AG20443 (cell line): Measurements from ENCODE around the gene NCAPD2.

Source experiments
- DNase-seq: peaks from one replicate; pipeline ENCODE4 v3.0.0; 2012; ENCODE audit warnings: low spot score, mixed read lengths

Gene NCAPD2, protein sequence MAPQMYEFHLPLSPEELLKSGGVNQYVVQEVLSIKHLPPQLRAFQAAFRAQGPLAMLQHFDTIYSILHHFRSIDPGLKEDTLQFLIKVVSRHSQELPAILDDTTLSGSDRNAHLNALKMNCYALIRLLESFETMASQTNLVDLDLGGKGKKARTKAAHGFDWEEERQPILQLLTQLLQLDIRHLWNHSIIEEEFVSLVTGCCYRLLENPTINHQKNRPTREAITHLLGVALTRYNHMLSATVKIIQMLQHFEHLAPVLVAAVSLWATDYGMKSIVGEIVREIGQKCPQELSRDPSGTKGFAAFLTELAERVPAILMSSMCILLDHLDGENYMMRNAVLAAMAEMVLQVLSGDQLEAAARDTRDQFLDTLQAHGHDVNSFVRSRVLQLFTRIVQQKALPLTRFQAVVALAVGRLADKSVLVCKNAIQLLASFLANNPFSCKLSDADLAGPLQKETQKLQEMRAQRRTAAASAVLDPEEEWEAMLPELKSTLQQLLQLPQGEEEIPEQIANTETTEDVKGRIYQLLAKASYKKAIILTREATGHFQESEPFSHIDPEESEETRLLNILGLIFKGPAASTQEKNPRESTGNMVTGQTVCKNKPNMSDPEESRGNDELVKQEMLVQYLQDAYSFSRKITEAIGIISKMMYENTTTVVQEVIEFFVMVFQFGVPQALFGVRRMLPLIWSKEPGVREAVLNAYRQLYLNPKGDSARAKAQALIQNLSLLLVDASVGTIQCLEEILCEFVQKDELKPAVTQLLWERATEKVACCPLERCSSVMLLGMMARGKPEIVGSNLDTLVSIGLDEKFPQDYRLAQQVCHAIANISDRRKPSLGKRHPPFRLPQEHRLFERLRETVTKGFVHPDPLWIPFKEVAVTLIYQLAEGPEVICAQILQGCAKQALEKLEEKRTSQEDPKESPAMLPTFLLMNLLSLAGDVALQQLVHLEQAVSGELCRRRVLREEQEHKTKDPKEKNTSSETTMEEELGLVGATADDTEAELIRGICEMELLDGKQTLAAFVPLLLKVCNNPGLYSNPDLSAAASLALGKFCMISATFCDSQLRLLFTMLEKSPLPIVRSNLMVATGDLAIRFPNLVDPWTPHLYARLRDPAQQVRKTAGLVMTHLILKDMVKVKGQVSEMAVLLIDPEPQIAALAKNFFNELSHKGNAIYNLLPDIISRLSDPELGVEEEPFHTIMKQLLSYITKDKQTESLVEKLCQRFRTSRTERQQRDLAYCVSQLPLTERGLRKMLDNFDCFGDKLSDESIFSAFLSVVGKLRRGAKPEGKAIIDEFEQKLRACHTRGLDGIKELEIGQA (N-terminal part only)

DNA sequence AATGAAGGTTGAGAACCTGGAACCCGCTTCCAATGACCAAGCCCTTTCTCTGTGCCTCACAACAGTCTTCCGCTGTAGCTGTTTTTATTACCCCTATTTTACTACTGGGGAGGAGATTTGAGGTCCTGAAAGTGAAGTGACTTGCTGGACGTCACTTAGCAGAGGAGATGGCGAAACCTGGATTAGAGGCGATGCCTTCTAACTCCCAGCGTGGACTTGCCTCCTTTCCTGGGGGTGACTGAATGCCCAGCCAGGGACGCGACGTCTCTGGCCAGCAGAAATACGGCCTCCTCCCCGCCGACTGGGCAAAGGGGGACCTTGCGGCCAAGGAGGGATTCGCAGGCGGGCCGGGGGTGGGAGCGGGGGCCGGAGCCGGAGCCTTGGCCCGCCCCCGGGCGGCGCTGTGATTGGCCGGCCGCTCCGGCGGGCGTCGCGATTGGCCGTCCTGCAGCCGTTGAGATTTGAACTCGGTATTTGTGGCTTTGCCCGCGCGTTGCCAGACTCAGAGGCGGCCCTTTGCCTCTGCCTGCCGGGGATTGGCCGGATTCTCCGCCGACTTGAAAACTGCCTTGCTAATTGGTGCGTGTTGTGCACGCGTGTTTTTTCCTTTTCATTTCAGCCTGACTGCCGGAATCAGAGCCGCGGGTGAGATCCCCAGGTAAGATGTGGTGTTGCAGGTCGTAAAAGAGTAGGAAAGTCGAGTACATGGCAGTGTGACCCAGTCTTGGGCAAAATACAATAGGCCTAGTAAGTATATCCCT lies at the start of gene NCAPD2:
Gene NCAPD2 (plus strand): TSS at position 606 of the 761 bp plus-strand sequence. CDS start 997 bp downstream, outside the sequence.
- peak; percentile 98 for DNase-seq

DNA sequence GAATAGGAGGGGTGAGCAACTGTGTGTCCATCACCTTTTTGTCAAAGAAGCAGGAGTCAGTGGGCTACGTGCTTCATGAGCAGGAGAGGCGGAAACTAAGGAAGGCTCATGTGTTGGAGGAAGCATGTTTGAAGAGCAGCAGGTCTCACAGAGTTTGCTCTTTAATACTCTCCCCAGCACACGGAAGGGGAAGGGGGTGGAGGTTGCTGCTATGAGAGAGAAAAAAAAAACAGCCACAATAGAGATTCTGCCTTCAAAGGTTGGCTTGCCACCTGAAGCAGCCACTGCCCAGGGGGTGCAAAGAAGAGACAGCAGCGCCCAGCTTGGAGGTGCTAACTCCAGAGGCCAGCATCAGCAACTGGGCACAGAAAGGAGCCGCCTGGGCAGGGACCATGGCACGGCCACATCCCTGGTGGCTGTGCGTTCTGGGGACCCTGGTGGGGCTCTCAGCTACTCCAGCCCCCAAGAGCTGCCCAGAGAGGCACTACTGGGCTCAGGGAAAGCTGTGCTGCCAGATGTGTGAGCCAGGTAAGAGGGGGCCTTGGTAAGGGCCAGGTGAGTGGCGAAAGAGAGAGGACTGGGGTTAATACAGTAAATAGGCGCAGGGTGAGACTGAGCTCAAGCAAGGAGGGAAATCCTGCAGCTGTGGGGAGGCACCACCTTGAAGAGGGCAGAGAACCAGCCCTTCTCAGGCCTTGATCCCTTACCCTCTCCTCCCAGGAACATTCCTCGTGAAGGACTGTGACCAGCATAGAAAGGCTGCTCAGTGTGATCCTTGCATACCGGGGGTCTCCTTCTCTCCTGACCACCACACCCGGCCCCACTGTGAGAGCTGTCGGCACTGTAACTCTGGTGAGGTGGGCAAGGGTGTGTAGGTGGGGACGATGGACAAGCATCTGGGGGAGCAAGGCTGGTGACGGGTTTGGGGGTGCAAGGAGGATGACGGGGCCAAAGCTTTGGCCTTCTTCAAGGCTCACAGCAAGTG lies 48.9 kb upstream of the NCAPD2 start, which contains the start of gene CD27:
Gene CD27 (plus strand): TSS at position 252 of the 985 bp plus-strand sequence. CDS start 141 bp downstream, at position 393.
- DNase-seq: no peak

DNA sequence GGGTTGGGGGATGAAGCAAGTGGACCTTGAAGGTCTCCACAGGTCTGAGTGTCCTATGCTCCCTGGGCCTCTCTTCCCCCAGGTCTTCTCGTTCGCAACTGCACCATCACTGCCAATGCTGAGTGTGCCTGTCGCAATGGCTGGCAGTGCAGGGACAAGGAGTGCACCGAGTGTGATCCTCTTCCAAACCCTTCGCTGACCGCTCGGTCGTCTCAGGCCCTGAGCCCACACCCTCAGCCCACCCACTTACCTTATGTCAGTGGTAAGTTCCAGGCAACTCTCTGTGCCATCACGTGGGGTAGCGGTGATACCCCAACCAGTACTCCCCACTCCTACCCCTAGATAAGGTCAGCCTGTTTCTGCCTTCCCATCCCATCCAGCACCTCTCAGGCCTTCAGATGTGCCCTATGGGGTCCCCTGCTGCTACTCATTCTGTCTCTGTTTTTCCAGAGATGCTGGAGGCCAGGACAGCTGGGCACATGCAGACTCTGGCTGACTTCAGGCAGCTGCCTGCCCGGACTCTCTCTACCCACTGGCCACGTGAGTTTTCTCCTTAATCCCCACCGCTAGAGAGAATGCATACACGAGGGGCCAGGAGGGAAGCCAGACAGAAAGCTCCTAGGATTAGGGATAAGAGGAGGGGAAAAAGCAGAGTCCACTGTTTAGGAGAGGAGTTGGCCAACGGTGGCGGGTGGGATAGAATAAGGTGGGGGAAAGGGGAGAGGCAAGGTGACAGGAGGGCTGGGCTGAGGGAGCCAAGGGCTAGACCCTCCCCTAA lies 43.6 kb upstream of the NCAPD2 start:
- no peak for DNase-seq

DNA sequence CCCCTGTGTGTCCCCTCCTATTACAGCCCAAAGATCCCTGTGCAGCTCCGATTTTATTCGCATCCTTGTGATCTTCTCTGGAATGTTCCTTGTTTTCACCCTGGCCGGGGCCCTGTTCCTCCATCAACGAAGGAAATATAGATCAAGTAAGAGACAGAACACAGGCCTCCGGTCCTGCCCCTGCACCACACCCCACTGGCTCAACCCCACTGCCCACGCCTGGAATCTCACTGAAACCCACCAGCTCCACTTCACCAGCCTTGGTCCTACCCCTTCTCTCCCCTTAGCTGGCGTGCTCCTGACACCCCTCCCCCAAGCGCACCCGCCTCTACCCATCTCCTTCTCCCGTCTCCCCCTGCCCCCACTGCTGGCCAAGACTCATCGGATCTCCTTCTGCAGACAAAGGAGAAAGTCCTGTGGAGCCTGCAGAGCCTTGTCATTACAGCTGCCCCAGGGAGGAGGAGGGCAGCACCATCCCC lies 43.0 kb upstream of the NCAPD2 start:
- DNase-seq: peak; percentile 20

DNA sequence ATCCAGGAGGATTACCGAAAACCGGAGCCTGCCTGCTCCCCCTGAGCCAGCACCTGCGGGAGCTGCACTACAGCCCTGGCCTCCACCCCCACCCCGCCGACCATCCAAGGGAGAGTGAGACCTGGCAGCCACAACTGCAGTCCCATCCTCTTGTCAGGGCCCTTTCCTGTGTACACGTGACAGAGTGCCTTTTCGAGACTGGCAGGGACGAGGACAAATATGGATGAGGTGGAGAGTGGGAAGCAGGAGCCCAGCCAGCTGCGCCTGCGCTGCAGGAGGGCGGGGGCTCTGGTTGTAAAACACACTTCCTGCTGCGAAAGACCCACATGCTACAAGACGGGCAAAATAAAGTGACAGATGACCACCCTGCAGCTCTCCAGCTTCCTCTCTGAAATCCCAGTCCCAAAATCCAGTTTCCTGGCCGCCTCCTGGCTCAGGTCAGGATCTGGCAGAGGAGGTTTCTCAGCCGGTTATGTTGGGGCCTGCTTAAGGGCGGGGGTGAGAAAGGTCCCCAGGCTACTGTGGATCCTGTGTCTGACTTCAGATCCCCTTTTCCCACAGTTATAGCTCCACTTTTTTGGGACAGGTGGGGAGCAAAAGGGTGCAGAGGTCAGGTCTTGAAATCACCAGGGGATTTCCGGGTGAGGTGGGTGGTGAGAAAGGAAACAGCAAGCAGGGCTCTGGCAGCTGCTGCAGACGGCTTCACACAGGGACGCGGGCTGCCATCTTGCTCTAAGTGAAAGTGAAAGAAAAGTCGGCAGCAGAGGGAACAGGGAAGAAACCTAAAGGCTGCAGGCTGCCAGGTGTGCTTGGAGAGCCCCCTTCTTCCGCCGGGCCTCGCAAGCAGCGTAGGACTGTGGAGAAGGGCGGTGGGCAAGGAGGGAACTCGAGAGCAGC lies 42.3 kb upstream of the NCAPD2 start, which contains the start of gene TAPBPL:
Gene TAPBPL (plus strand): TSS at position 695 of the 897 bp plus-strand sequence. CDS start 207 bp downstream, outside the sequence.
- DNase-seq: peak; percentile 94

DNA sequence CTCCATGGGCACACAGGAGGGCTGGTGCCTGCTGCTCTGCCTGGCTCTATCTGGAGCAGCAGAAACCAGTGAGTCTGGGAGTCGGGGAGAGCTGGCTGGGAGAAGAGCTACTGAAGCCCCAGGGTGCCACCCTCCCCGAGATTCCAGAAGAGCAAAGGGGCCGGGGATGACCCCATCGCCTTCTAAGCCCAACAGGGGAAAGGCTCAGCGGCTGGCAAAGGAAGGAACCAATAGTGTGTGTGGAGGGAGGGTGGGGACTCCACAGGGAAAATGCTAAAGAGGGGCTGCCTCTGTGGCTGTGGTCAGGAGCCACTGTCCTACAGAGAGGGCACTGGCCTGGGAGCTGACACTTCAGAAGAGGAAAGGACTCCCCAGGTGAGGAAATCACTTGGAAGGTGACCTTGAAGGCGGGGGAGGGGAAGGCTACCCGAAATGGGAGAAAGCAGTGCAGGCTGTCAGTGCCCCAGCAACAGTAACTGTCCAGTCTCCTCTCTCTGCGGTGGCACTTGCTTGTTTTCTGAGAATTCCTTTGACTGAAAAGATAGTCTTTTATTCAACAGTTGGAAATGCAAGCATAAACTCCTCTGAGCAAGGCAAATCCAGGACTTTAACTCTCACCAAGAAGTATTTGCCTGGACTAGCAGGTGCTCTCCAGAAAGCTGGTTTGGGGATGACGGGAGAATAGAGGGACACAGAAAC lies 41.5 kb upstream of the NCAPD2 start:
- DNase-seq: no peak

DNA sequence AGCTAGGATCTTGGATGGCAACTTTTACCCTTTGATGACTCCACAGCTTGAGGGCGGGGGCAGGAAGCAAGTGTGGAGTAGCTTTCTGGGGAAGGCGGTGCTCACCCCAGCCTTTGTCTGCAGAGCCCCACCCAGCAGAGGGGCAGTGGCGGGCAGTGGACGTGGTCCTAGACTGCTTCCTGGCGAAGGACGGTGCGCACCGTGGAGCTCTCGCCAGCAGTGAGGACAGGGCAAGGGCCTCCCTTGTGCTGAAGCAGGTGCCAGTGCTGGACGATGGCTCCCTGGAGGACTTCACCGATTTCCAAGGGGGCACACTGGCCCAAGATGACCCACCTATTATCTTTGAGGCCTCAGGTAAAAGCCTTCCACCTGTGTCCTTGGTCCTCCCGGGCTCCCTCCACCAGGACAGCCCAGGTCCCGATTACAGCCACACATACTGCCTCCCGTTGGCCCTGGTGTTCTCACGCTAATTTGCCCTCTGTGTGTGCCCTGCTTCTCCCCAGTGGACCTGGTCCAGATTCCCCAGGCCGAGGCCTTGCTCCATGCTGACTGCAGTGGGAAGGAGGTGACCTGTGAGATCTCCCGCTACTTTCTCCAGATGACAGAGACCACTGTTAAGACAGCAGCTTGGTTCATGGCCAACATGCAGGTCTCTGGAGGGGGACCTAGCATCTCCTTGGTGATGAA lies 40.8 kb upstream of the NCAPD2 start:
- DNase-seq: peak; percentile 56

DNA sequence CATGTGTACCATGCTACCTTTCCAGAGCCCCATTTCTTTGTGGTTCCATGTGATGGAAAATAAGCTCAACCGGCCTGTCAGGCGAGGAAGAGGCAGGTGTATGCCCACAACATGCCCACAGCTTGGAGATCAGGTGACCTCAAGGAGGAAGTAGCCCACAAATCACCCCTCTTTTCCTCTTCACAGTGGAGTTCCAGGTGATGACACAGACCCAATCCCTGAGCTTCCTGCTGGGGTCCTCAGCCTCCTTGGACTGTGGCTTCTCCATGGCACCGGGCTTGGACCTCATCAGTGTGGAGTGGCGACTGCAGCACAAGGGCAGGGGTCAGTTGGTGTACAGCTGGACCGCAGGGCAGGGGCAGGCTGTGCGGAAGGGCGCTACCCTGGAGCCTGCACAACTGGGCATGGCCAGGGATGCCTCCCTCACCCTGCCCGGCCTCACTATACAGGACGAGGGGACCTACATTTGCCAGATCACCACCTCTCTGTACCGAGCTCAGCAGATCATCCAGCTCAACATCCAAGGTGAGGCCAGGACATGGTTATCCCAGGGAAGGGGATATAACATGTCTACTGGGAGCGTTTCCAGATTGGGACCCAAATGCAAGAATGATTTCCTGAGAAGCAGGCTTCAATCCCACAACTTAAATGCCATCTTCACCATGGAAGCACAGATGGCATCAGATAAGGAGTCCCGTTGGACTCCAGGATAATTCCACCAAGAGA lies 36.5 kb upstream of the NCAPD2 start:
- DNase-seq: no peak

DNA sequence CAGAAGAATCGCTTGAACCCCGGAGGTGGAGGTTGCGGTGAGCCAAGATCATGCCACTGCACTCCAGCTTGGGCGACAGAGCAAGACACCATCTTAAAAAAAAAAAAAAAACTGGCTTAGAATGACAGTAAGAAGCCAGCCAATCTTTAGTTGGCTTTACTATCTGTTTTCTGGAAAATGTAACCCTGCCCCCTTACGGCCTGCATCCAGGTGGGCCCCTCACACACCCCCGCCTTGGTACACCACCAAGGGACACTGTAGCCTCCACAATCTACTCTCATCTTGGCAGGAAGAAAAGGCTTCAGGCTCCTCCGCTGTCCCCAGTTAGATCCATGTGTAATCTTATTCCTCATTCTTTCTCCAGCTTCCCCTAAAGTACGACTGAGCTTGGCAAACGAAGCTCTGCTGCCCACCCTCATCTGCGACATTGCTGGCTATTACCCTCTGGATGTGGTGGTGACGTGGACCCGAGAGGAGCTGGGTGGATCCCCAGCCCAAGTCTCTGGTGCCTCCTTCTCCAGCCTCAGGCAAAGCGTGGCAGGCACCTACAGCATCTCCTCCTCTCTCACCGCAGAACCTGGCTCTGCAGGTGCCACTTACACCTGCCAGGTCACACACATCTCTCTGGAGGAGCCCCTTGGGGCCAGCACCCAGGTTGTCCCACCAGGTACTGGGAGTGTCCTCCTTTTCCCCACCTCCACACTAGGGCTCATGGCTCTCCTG lies 35.5 kb upstream of the NCAPD2 start:
- no peak for DNase-seq

DNA sequence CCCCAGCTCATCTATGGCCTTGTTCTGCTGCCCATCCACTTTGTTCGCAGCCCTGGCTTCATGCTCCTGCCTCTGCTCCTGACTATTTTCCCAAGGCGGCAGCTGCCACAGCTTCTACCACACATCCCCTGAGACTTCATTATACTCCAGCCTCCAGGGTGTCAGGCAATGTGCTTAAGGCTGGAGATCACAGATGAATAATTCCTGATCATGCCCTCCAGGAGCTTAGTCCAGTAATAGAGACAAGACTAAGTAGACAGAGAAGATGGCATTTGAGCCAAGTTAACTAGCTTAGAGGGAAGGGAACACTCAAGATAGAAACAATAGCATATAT lies 34.9 kb upstream of the NCAPD2 start:
- DNase-seq: no peak

DNA sequence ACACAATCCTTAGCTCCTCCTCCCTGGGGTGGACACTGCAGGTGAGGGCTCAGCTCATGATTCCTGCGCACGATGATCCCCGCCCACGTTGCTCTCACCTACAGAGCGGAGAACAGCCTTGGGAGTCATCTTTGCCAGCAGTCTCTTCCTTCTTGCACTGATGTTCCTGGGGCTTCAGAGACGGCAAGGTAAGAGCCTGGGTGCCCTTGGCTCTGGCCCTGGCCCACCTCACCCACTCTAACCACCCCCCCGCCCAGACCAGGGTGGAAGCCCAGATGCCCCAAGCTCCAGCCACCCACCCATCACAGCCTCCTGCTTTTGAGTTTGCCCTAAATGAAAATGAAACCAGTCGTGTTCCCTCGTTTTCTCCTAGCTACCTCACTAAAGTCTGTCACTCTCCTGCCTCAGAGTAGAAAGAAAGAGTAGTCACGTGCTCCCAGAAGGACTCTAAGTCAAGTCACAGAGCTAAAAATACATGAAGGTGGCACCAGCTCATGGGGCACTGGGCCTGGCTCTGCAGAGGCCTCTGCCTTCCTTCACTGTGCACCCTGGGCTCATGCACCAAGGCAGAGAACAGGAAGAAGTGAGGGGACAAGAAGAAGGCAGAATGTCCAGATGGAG lies 33.0 kb upstream of the NCAPD2 start:
- DNase-seq: no peak

DNA sequence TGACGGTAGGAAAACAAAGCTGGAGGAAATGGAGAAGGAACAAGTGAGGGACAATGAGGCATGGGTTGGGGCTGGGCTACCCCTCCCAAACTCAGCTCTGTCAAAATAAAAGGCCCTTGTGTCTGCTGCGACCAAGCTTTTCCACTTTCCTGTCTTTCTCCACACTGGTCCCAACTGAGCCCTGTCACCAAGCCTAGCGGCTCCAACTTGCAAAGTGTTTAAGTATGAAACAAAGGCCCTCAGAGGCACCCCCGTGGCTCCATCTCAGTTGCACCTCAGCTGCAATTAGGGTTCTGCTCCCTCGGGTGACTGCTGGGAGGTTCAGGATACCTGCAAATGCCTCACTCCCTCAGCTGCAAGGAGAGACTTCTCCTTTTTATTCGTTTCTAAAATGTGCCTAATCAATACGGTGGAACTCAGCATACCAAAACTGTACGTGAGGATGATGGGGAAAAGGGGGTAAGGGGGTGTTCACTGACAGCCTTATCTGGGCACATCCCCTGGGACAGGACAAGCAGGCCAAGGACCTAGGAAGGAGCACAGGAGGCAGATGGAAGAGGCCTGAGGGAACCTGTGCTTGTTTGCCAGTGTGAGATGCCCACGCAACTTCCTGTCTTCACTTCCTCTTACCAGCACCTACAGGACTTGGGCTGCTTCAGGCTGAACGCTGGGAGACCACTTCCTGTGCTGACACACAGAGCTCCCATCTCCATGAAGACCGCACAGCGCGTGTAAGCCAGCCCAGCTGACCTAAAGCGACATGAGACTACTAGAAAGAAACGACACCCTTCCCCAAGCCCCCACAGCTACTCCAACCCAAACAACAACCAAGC lies 32.3 kb upstream of the NCAPD2 start:
- DNase-seq: no peak

DNA sequence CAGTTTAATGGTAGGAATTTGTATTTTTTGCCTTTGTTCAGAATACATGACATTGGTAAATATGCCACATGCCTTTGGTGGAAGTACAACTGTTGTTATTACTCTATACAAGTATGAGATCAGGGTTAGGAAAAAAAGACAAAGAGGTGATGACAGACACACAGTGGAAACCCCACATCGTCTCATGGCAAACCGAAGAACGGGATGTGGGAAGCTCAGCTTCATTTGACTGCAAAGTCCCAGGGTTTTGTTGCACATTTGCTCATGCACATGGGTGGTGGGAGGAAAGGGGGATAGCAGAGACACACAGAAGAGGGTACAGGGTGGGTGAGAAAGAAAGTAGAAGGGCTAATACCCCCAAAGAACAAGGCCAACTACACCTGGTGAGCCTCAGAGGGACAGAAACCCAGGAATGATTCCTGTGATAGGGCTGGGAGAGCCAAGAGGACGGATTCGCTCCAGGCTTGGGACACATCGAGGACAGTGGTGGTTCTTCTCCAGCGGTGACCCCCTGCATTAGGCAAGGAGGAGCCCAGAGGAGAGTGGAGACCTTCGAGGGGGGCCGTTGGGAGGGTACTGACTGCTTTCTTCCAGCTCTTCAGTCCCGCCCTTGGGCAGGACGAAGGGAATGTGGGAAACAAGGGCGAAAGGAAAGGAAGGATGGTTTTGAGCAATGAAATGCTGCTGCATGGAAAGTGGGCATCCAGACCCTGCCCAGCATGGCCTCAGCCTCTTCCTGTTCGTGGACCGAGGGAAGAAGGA lies 31.5 kb upstream of the NCAPD2 start:
- DNase-seq: no peak
